Measurements from ENCODE around the gene SERHL2.
"Not testable (repeated sequence)": the region's sequence is repeated elsewhere in the genome, so short reads cannot be mapped to it uniquely, and the experiment has no call there.

SERHL2 gene

GRCh38 chr22:42536166-42536565, 17.6 kb upstream of the SERHL2 start:
- DNase-seq = no peak

GRCh38 chr22:42536634-42537033, 17.1 kb upstream of the SERHL2 start:
- not testable (repeated sequence) for DNase-seq

GRCh38 chr22:42537199-42537831, 16.4 kb upstream of the SERHL2 start:
- not testable (repeated sequence) for DNase-seq

- DNase-seq = not testable (repeated sequence)
Observed at GRCh38 chr22:42539236-42539771, 14.5 kb upstream of the SERHL2 start.

- DNase-seq = no peak
Observed at GRCh38 chr22:42544686-42545085, 9.1 kb upstream of the SERHL2 start.

- DNase-seq = no peak
Observed at GRCh38 chr22:42547562-42547961, 6.2 kb upstream of the SERHL2 start.

- DNase-seq = not testable (repeated sequence)
Observed at GRCh38 chr22:42548126-42548525, 5.6 kb upstream of the SERHL2 start.

GRCh38 chr22:42548597-42549330, 5.0 kb upstream of the SERHL2 start:
- no peak for DNase-seq

- no peak for DNase-seq
Observed at GRCh38 chr22:42549331-42550060, 4.3 kb upstream of the SERHL2 start.

- not testable (repeated sequence) for DNase-seq
Observed at GRCh38 chr22:42552294-42552647, 1.5 kb upstream of the SERHL2 start.

- no peak for DNase-seq
Observed at GRCh38 chr22:42560381-42560780, 6.6 kb downstream of the SERHL2 start.

- DNase-seq = peak; percentile 22
Observed at GRCh38 chr22:42560781-42561180, 7.0 kb downstream of the SERHL2 start.

- no peak for DNase-seq
Observed at GRCh38 chr22:42561856-42562255, 8.1 kb downstream of the SERHL2 start.

- no peak for DNase-seq
Observed at GRCh38 chr22:42562279-42562678, 8.5 kb downstream of the SERHL2 start.

- no peak for DNase-seq
Observed at GRCh38 chr22:42562684-42563083, 8.9 kb downstream of the SERHL2 start.

GRCh38 chr22:42563943-42564342, 10.2 kb downstream of the SERHL2 start:
- not testable (repeated sequence) for DNase-seq

- no peak for DNase-seq
Observed at GRCh38 chr22:42564699-42565098, 10.9 kb downstream of the SERHL2 start.

GRCh38 chr22:42565956-42566355, 12.2 kb downstream of the SERHL2 start:
- DNase-seq = no peak

GRCh38 chr22:42567950-42568349, 14.2 kb downstream of the SERHL2 start:
- not testable (repeated sequence) for DNase-seq

- not testable (repeated sequence) for DNase-seq
Observed at GRCh38 chr22:42570580-42570979, 16.8 kb downstream of the SERHL2 start.

- DNase-seq = not testable (repeated sequence)
Observed at GRCh38 chr22:42571068-42571467, 17.3 kb downstream of the SERHL2 start.

- not testable (repeated sequence) for DNase-seq
Observed at GRCh38 chr22:42574046-42574445, 20.3 kb downstream of the SERHL2 start.

GRCh38 chr22:42574468-42574867, 20.7 kb downstream of the SERHL2 start:
- DNase-seq = not testable (repeated sequence)
